Measurements from ENCODE around the gene PPP1R36. TPM values are rescaled to one million over a fixed set of nuclear protein-coding genes. Genes with fewer than 3 reads are reported as not detected.

PPP1R36 gene
- total and polyA plus RNA-seq, 2 donors (not counting 3 experiments of a cell fraction or from before 2014, with no cell fraction given), result 0.28 to 0.60 TPM

- DNase-seq (ENCODE audit: low read depth, low spot score), result peak; percentile 46
- H4K20me1 ChIP-seq (replicated peaks; ENCODE audit: control insufficient read depth, extremely low read depth, insufficient read depth, low read length), result peaks cover 3% of the 10 kb centered on the region
- H3K79me2 ChIP-seq (ENCODE audit: control insufficient read depth, insufficient read depth, low read length), result peaks cover 25% of the 10 kb centered on the region
- dilution Hi-C loops (cut with MboI; ENCODE audit: extremely low pct_ligation_motif_present, low sequenced_read_pairs), result no loop called here
- no peaks in the 10 kb centered on the region for H3K9me1 ChIP-seq (replicated peaks; ENCODE audit: control insufficient read depth, extremely low read depth, insufficient read depth, low read length)
- H3K9ac ChIP-seq (replicated peaks; ENCODE audit: extremely low read depth, insufficient read depth, low read length), result peak overlapping the region; percentile 5
- ChIA-PET CTCF (interaction anchor here (1.0 to 1.9 kb wide), 3 partner anchors 10 to 72 kb away, joined by 3 to 8 read pairs (median 4); no protein-coding TSS in a partner anchor), POLR2A (no interaction called here)
- no TSS peak for BruUV-seq (replicated peaks)
- peaks cover 28% of the 10 kb centered on the region for H3K4me1 ChIP-seq (ENCODE audit: control insufficient read depth, extremely low read depth, insufficient read depth, low read length)
- no peaks in the 10 kb centered on the region for H3K27me3 ChIP-seq (ENCODE audit: control insufficient read depth in 2 of 2, insufficient read depth in 2 of 2, low read length in 2 of 2)
- intact Hi-C loops (cut with micrococcal nuclease), result loop anchor here (10.0 kb wide), 1 partner anchor 857 kb away; the partner anchor contains the start of gene WDR89
- H3K4me3 ChIP-seq (replicated peaks in 1 of 3; ENCODE audit: insufficient read depth in 1 of 3, low read depth in 1 of 3, low read length in 3 of 3), result no peak overlapping the region
- H2AFZ ChIP-seq (ENCODE audit: low read depth, low read length), result peak overlapping the region; percentile 47
- FAIRE-seq, result peak; percentile 18
- H3K4me2 ChIP-seq (ENCODE audit: insufficient read depth, low read length), result peak overlapping the region; percentile 92
- H3K36me3 ChIP-seq (ENCODE audit: control insufficient read depth in 2 of 2, extremely low read depth in 1 of 2, insufficient read depth in 2 of 2, low read length in 2 of 2), result no peaks in the 10 kb centered on the region
- TF ChIP-seq POLR2A (IDR thresholded peaks at IDR 0.05; ENCODE audit: low read depth, low read length) (no peak), POLR2AphosphoS5 (IDR thresholded peaks at IDR 0.05; ENCODE audit: insufficient read depth, low read depth, low read length) (no peak), MYC (IDR thresholded peaks at IDR 0.05; ENCODE audit: low read depth, low read length) (no peak), EZH2 (IDR thresholded peaks at IDR 0.05; ENCODE audit: borderline replicate concordance, low read depth, low read length, severe bottlenecking) (no peak), MAX (IDR thresholded peaks at IDR 0.05; ENCODE audit: insufficient read depth, insufficient read length) (no peak), GATA2 (IDR thresholded peaks at IDR 0.05; ENCODE audit: insufficient read depth, insufficient read length, low read depth, low read length) (no peak), FOS (IDR thresholded peaks at IDR 0.05; ENCODE audit: borderline replicate concordance, insufficient read depth, low read length) (no peak), JUN (IDR thresholded peaks at IDR 0.05; ENCODE audit: borderline replicate concordance, insufficient read depth, insufficient read length, low read depth) (no peak)
- TF ChIP-seq, protein P1, sequence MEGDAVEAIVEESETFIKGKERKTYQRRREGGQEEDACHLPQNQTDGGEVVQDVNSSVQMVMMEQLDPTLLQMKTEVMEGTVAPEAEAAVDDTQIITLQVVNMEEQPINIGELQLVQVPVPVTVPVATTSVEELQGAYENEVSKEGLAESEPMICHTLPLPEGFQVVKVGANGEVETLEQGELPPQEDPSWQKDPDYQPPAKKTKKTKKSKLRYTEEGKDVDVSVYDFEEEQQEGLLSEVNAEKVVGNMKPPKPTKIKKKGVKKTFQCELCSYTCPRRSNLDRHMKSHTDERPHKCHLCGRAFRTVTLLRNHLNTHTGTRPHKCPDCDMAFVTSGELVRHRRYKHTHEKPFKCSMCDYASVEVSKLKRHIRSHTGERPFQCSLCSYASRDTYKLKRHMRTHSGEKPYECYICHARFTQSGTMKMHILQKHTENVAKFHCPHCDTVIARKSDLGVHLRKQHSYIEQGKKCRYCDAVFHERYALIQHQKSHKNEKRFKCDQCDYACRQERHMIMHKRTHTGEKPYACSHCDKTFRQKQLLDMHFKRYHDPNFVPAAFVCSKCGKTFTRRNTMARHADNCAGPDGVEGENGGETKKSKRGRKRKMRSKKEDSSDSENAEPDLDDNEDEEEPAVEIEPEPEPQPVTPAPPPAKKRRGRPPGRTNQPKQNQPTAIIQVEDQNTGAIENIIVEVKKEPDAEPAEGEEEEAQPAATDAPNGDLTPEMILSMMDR (IDR thresholded peaks at IDR 0.05; ENCODE audit: extremely low read depth in 1 of 2, insufficient read depth in 1 of 2, low read depth in 1 of 2, low read length in 2 of 2), result no peak
- peak overlapping the region; percentile 22 for H3K27ac ChIP-seq (ENCODE audit: insufficient read depth, low read depth, low read length)
- no peaks in the 10 kb centered on the region for H3K9me3 ChIP-seq (replicated peaks; ENCODE audit: control insufficient read depth, insufficient read depth, low read length)
These were observed 48.2 kb upstream of the PPP1R36 start for GRCh38 chr14:64501411-64502171.
